Right lobe of liver (tissue), 6 donors: ENCODE results near the gene CAMK2D. TPM values are rescaled to one million over a fixed set of nuclear protein-coding genes. Genes with fewer than 3 reads are reported as not detected.
"Not testable (repeated sequence)": the region's sequence is repeated elsewhere in the genome, so short reads cannot be mapped to it uniquely, and the experiment has no call there.

Experiments
- ATAC-seq, 4 donors: fragments of 200-7000 bp; cut with Tn5 transposase; one replicate each; pipeline ENCODE4 v1.9.1; 2020; ENCODE audit warnings: mild to moderate bottlenecking in 4 of 4, moderate library complexity in 4 of 4
- DNase-seq, 3 donors: peaks; one replicate each; pipeline ENCODE4 v3.0.0-alpha.2; 2020
- H3K27ac ChIP-seq, 3 donors: fragments of 200-600 bp; one replicate each; pipeline ENCODE4 v1.8.0; 2022
- H3K27me3 ChIP-seq, 2 donors: fragments of 200-600 bp; one replicate each; pipeline ENCODE4 v1.8.0; 2022
- H3K36me3 ChIP-seq, 4 donors: fragments of 200-600 bp; sonication (generic) in 1 of 4; one replicate each; pipeline versions ENCODE4 v1.5.1 to v1.8.0; 2017 to 2022; ENCODE audit warnings: control low read depth in 1 of 4
- H3K4me1 ChIP-seq, 4 donors: fragments of 200-600 bp; sonication (generic) in 1 of 4; one replicate each; pipeline versions ENCODE4 v1.5.1 to v1.8.0; 2017 to 2022; ENCODE audit warnings: control low read depth in 1 of 4
- H3K4me3 ChIP-seq, 3 donors: fragments of 200-600 bp; one replicate each; pipeline ENCODE4 v1.8.0; 2022
- H3K9me3 ChIP-seq, 4 donors: fragments of 200-600 bp; sonication (generic) in 1 of 4; one replicate each; pipeline versions ENCODE4 v1.5.1 to v1.8.0; 2017 to 2022; ENCODE audit warnings: control low read depth in 1 of 4
- CTCF ChIP-seq, 4 donors: fragments of 200-600 bp in 3 of 4; fragments of 450-650 bp in 1 of 4; IDR thresholded peaks; one replicate each; pipeline versions ENCODE4 v1.5.1 to v1.8.0; 2016 to 2022; ENCODE audit warnings: antibody characterized with exemption in 4 of 4, mild to moderate bottlenecking in 2 of 4
- POLR2A ChIP-seq: fragments of 450-650 bp; IDR thresholded peaks from one replicate; pipeline ENCODE4 v1.6.1; 2017; ENCODE audit warnings: antibody characterized with exemption, mild to moderate bottlenecking
- WGBS: methylation state at CpG from one replicate; pipeline ENCODE4 v1.1.6; 2018; ENCODE audit warnings: low coverage, low lambda C conversion rate; ENCODE audit not compliant: insufficient coverage; ENCODE audit errors: missing lambda C conversion rate; 5-methylcytosine and 5-hydroxymethylcytosine counted together
- intact Hi-C, 2 donors: fragments of 100-400 bp; cut with DNase I; formaldehyde crosslinking; loops; one replicate each; pipeline versions ENCODE4 v1.11.2 to v1.14.1; 2022
- total RNA-seq, 6 experiments: library from RNA; depleted of rRNA in 2 of 6; stranded (reverse); fragments of >200 nt in 2 of 6; fragmentation: NEBNext Ultra II Directional in 3 of 6; extraction: Animal tissue kit (Norgen Biotek cat#: 25700) in 3 of 6; gene quantifications; one replicate each; pipeline versions ENCODE4 v1.1.0 to v1.2.4, GENCODE V29; 2016 to 2023
- donor health status: DM: no; HTN: yes; CAD: no.
- donor health status: DM: no; HTN: no; CAD: no.
- donor health status: DM: no; HTN: no; CAD: no.
- donor health status: DM: no; HTN: yes; CAD: no.
- donor health status: DM: no; HTN: yes; CAD: no.

The CAMK2D gene
- total RNA-seq, 6 experiments from 2014 or later = 17.0 to 30.6 (median 22.6) TPM

- intact Hi-C loops = no loop called here
- no peak for TF ChIP-seq CTCF (IDR thresholded peaks at IDR 0.05)
- no peak overlapping the region for H3K4me3 ChIP-seq
- no peaks in the 10 kb centered on the region for H3K27me3 ChIP-seq
- DNase-seq (no peak), ATAC-seq (no peak)
- no peak overlapping the region for H3K27ac ChIP-seq
- H3K36me3 ChIP-seq = no peaks in the 10 kb centered on the region
- no peaks in the 10 kb centered on the region for H3K4me1 ChIP-seq
- no peaks in the 10 kb centered on the region for H3K9me3 ChIP-seq
Measured at GRCh38 chr4:113801882-113802281, 40.3 kb upstream of the CAMK2D start.

GRCh38 chr4:113796381-113796780 is 34.8 kb upstream of the CAMK2D start:
- H3K4me1 ChIP-seq, H3K27ac ChIP-seq, H3K9me3 ChIP-seq, H3K27me3 ChIP-seq, H3K36me3 ChIP-seq, intact Hi-C loops, H3K4me3 ChIP-seq, ATAC-seq: not testable (repeated sequence)
- 84% methylated on average over 9 of the region's 24 CpGs for WGBS
- peak in 1 of 3 donors; percentile 17 for DNase-seq

GRCh38 chr4:113790478-113790877 is 28.9 kb upstream of the CAMK2D start:
- intact Hi-C loops = no loop called here
- H3K27me3 ChIP-seq = no peaks in the 10 kb centered on the region
- ATAC-seq (peak in 2 of 4 donors; percentile 18 to 51), DNase-seq (no peak)
- no peak overlapping the region for H3K4me3 ChIP-seq
- H3K9me3 ChIP-seq = no peaks in the 10 kb centered on the region
- TF ChIP-seq POLR2A (no peak), CTCF (IDR thresholded peaks at IDR 0.05) (no peak)
- WGBS = 44% methylated on average over 1 of the region's 1 CpG
- H3K27ac ChIP-seq = no peak overlapping the region
- H3K4me1 ChIP-seq = no peaks in the 10 kb centered on the region
- H3K36me3 ChIP-seq = no peaks in the 10 kb centered on the region

GRCh38 chr4:113788888-113789287 is 27.4 kb upstream of the CAMK2D start:
- Histone ChIP-seq H3K9me3 (no peaks in the 10 kb centered on the region), H3K4me3 (no peak overlapping the region), H3K36me3 (no peaks in the 10 kb centered on the region), H3K27ac (no peak overlapping the region), H3K4me1 (peaks cover 0 to 12% (median 0%) of the 10 kb centered on the region in 4 donors), H3K27me3 (no peaks in the 10 kb centered on the region)
- intact Hi-C loops = no loop called here
- no peak for ATAC-seq
- TF ChIP-seq CTCF (IDR thresholded peaks at IDR 0.05) (no peak), POLR2A (no peak)
- DNase-seq = no peak

GRCh38 chr4:113785781-113786180 is 24.2 kb upstream of the CAMK2D start:
- DNase-seq (no peak), ATAC-seq (no peak)
- no peak for TF ChIP-seq CTCF (IDR thresholded peaks at IDR 0.05)
- Histone ChIP-seq H3K4me3 (no peak overlapping the region), H3K4me1 (peaks cover 0 to 12% (median 0%) of the 10 kb centered on the region in 4 donors), H3K36me3 (no peaks in the 10 kb centered on the region), H3K27ac (no peak overlapping the region), H3K9me3 (no peaks in the 10 kb centered on the region), H3K27me3 (no peaks in the 10 kb centered on the region)
- intact Hi-C loops = no loop called here
- 65% methylated on average over 2 of the region's 2 CpGs for WGBS
